Measurements from ENCODE around the gene PARP3.

- TF ChIP-seq ZBTB33 (IDR thresholded peaks at IDR 0.05; ENCODE audit: extremely low read depth, insufficient replicate concordance, low read length) (no peak), CTCF (IDR thresholded peaks at IDR 0.05 in 2 of 3, conservative IDR thresholded peaks at IDR 0.05 in 1 of 3; ENCODE audit: borderline replicate concordance in 1 of 3, insufficient read depth in 1 of 3, low read depth in 2 of 3, low read length in 2 of 3) (no peak), POLR2A (IDR thresholded peaks at IDR 0.05; ENCODE audit: borderline replicate concordance, extremely low read depth, insufficient read depth, insufficient read length) (no peak), REST (IDR thresholded peaks at IDR 0.05; ENCODE audit: low read depth) (no peak)
Measured at GRCh38 chr3:51945031-51945840, 3.1 kb downstream of the PARP3 start.
